Astrocyte of the spinal cord (primary cell): ENCODE results near the gene PLEKHG5.

Source experiments
- DNase-seq: peaks from one replicate; pipeline ENCODE4 v3.0.0; 2011; ENCODE audit warnings: low read depth, low spot score
- H3K4me3 ChIP-seq: 2 replicates; pipeline ENCODE4 v1.5.1; 2011; ENCODE audit warnings: low read depth, mild to moderate bottlenecking, low read length, moderate library complexity
- CTCF ChIP-seq: IDR thresholded peaks from 2 replicates; pipeline ENCODE4 v1.5.1; 2012; ENCODE audit warnings: low read depth, mild to moderate bottlenecking, low read length, inconsistent platforms
- in situ Hi-C: cut with HindIII; loops from 2 replicates; pipeline ENCODE4 v1.10.0; 2017; ENCODE audit warnings: low sequenced_read_pairs

Gene PLEKHG5

GRCh38 chr1:6503884-6504602, 12.6 kb upstream of the PLEKHG5 start:
- no peak for DNase-seq
- TF ChIP-seq CTCF = no peak
- no peak overlapping the region for H3K4me3 ChIP-seq
- in situ Hi-C loops = no loop called here

GRCh38 chr1:6502000-6502891, 10.8 kb upstream of the PLEKHG5 start:
- DNase-seq = no peak
- no peak overlapping the region for H3K4me3 ChIP-seq
- in situ Hi-C loops = no loop called here
- TF ChIP-seq CTCF = no peak

- no peak for TF ChIP-seq CTCF
- H3K4me3 ChIP-seq = no peak overlapping the region
- in situ Hi-C loops = no loop called here
- DNase-seq = no peak
Observed at GRCh38 chr1:6501279-6501813, 9.9 kb upstream of the PLEKHG5 start.

GRCh38 chr1:6500544-6501278, 9.2 kb upstream of the PLEKHG5 start:
- H3K4me3 ChIP-seq = no peak overlapping the region
- in situ Hi-C loops = no loop called here
- no peak for TF ChIP-seq CTCF
- no peak for DNase-seq

GRCh38 chr1:6499296-6499695, 7.8 kb upstream of the PLEKHG5 start:
- no peak for TF ChIP-seq CTCF
- in situ Hi-C loops = no loop called here
- no peak overlapping the region for H3K4me3 ChIP-seq

GRCh38 chr1:6498576-6499111, 7.2 kb upstream of the PLEKHG5 start:
- no peak overlapping the region for H3K4me3 ChIP-seq
- no peak for TF ChIP-seq CTCF
- no peak for DNase-seq
- in situ Hi-C loops = no loop called here

More at GRCh38 chr1:6499296-6499695, 7.8 kb upstream of the PLEKHG5 start:
- DNase-seq = no peak
